ENCODE measurements around the gene SMARCA2.

The SMARCA2 gene

DNA sequence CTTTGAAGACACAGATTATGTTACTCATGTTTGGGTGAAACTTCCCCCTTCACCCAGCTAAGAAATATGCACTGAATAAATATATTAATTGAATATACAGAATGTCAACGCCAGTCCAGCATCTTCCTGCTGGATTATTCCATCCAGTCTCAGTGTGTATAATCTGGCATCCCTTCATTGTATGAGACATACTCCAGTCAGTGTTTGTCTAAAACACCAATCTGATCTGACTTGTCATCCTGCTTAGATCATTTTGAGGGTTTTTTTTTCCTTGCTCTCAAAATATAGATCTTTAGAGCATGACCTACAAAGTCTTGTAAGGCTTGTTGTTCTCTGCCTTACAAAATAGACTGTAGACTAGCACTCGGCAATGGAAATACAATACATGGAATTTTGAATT is 195.1 kb downstream of the SMARCA2 start:
- no peaks in the 10 kb centered on the region for H3K36me3 ChIP-seq (replicated peaks; ENCODE audit: insufficient read depth, low read length)
- H3K27me3 ChIP-seq (replicated peaks; ENCODE audit: insufficient read depth, low read length), result no peaks in the 10 kb centered on the region
- no peaks in the 10 kb centered on the region for H3K9me3 ChIP-seq (replicated peaks; ENCODE audit: insufficient read depth, low read length)
- DNase-seq, result no peak
- no peaks in the 10 kb centered on the region for H3F3A ChIP-seq (ENCODE audit: insufficient read depth, low read length)
- H3K27ac ChIP-seq (ENCODE audit: low read length), result no peak overlapping the region
- no peaks in the 10 kb centered on the region for H4K20me1 ChIP-seq (ENCODE audit: insufficient read depth, low read length)
- H3K79me2 ChIP-seq (ENCODE audit: low read length), result no peaks in the 10 kb centered on the region
- TF ChIP-seq CTCF (IDR thresholded peaks at IDR 0.05; ENCODE audit: low read length), result no peak
- TF ChIP-seq EZH2 (optimal IDR thresholded peaks at IDR 0.05; ENCODE audit: low read depth, low read length), result no peak
- no peak for TF ChIP-seq EZH2phosphoT487 (IDR thresholded peaks at IDR 0.05; ENCODE audit: low read length)
- no peaks in the 10 kb centered on the region for H3K9me2 ChIP-seq (replicated peaks; ENCODE audit: insufficient read depth, low read length)
- no peak overlapping the region for H3K4me3 ChIP-seq (ENCODE audit: low read length)
- H3K4me1 ChIP-seq (ENCODE audit: low read length), result no peaks in the 10 kb centered on the region
- H3K4me2 ChIP-seq (ENCODE audit: low read depth, low read length), result no peak overlapping the region
- no peak overlapping the region for H3K9ac ChIP-seq (ENCODE audit: low read length)
- H2AFZ ChIP-seq (ENCODE audit: low read length), result no peak overlapping the region

GRCh38 chr9:2213830-2214468 is 198.8 kb downstream of the SMARCA2 start:
- no peak overlapping the region for H3K4me3 ChIP-seq (ENCODE audit: low read length)

DNA sequence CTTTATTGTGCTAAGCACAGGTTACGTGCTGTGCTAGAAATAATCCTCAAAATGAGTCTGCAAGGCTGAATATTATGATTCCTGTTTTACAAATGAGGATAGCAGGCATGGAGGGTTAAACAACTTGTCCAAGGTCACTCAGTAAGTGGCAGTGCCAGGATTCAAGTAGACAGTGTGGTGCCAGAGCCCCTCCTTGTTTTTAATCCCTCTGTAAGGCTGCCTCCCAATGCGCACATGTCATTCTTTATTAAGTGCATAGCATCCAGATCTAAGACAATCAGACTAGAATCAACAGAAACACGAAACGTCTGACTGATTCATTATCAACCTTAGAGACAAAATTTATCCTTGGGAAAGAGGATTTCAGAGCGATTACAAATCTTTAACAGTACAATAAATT is 199.6 kb downstream of the SMARCA2 start:
- Histone ChIP-seq H3K9me3 (replicated peaks; ENCODE audit: insufficient read depth, low read length) (no peaks in the 10 kb centered on the region), H3K4me3 (ENCODE audit: low read length) (no peak overlapping the region), H3K27me3 (replicated peaks; ENCODE audit: insufficient read depth, low read length) (no peaks in the 10 kb centered on the region), H3K36me3 (replicated peaks; ENCODE audit: insufficient read depth, low read length) (no peaks in the 10 kb centered on the region), H3K27ac (ENCODE audit: low read length) (no peak overlapping the region), H3K4me1 (ENCODE audit: low read length) (peaks cover 8% of the 10 kb centered on the region), H3K9ac (ENCODE audit: low read length) (no peak overlapping the region), H2AFZ (ENCODE audit: low read length) (no peak overlapping the region), H3K4me2 (ENCODE audit: low read depth, low read length) (no peak overlapping the region), H3K9me2 (replicated peaks; ENCODE audit: insufficient read depth, low read length) (no peaks in the 10 kb centered on the region), H3F3A (ENCODE audit: insufficient read depth, low read length) (no peaks in the 10 kb centered on the region), H3K79me2 (ENCODE audit: low read length) (no peaks in the 10 kb centered on the region), H4K20me1 (ENCODE audit: insufficient read depth, low read length) (no peaks in the 10 kb centered on the region)
- TF ChIP-seq CTCF (IDR thresholded peaks at IDR 0.05; ENCODE audit: low read length), result no peak
- TF ChIP-seq EZH2phosphoT487 (IDR thresholded peaks at IDR 0.05; ENCODE audit: low read length), result no peak
- no peak for TF ChIP-seq EZH2 (optimal IDR thresholded peaks at IDR 0.05; ENCODE audit: low read depth, low read length)
- no peak for DNase-seq

More at GRCh38 chr9:2213830-2214468, 198.8 kb downstream of the SMARCA2 start:
- H3K36me3 ChIP-seq (replicated peaks; ENCODE audit: insufficient read depth, low read length), result no peaks in the 10 kb centered on the region
- H3K9me2 ChIP-seq (replicated peaks; ENCODE audit: insufficient read depth, low read length), result no peaks in the 10 kb centered on the region
- no peak overlapping the region for H2AFZ ChIP-seq (ENCODE audit: low read length)
- H3K9ac ChIP-seq (ENCODE audit: low read length), result no peak overlapping the region
- no peak for DNase-seq
- no peak overlapping the region for H3K27ac ChIP-seq (ENCODE audit: low read length)
- TF ChIP-seq EZH2 (optimal IDR thresholded peaks at IDR 0.05; ENCODE audit: low read depth, low read length) (no peak), CTCF (IDR thresholded peaks at IDR 0.05; ENCODE audit: low read length) (no peak), EZH2phosphoT487 (IDR thresholded peaks at IDR 0.05; ENCODE audit: low read length) (no peak)
- peaks cover 8% of the 10 kb centered on the region for H3K4me1 ChIP-seq (ENCODE audit: low read length)
- no peaks in the 10 kb centered on the region for H4K20me1 ChIP-seq (ENCODE audit: insufficient read depth, low read length)
- H3K79me2 ChIP-seq (ENCODE audit: low read length), result no peaks in the 10 kb centered on the region
- no peaks in the 10 kb centered on the region for H3K27me3 ChIP-seq (replicated peaks; ENCODE audit: insufficient read depth, low read length)
- no peak overlapping the region for H3K4me2 ChIP-seq (ENCODE audit: low read depth, low read length)
- H3K9me3 ChIP-seq (replicated peaks; ENCODE audit: insufficient read depth, low read length), result no peaks in the 10 kb centered on the region
- no peaks in the 10 kb centered on the region for H3F3A ChIP-seq (ENCODE audit: insufficient read depth, low read length)

Measured in MM.1S (cell line).